NCI-H1436 (cell line): ENCODE results near the gene DHX16.
A peak's percentile ranks its signal among the peaks of the same experiment; 100 is the strongest.
"Not testable (repeated sequence)": the region's sequence is repeated elsewhere in the genome, so short reads cannot be mapped to it uniquely, and the experiment has no call there.

Experiments
- DNase-seq: peaks from one replicate; lab custom pipeline; 2025; lab: John Stamatoyannopoulos, UW

DHX16 gene

GRCh38 chr6:30672445-30673253, at the start of gene DHX16:
Gene DHX16 (minus strand): TSS chr6:30673006. CDS start chr6:30672841, 165 bp downstream.
- peak; percentile 91 for DNase-seq

DNA sequence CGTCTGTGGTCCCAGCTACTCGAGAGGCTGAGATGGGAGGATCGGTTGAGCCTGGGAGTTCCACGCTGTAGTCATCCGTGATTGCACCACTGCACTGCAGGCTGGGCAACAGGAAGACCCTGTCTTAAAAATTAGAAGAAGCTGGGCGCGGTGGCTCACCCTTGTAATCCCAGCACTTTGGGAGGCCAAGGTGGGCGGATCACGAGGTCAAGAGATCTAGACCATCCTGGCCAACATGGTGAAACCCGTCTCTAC, 49.1 kb upstream of the DHX16 start:
- not testable (repeated sequence) for DNase-seq

DNA sequence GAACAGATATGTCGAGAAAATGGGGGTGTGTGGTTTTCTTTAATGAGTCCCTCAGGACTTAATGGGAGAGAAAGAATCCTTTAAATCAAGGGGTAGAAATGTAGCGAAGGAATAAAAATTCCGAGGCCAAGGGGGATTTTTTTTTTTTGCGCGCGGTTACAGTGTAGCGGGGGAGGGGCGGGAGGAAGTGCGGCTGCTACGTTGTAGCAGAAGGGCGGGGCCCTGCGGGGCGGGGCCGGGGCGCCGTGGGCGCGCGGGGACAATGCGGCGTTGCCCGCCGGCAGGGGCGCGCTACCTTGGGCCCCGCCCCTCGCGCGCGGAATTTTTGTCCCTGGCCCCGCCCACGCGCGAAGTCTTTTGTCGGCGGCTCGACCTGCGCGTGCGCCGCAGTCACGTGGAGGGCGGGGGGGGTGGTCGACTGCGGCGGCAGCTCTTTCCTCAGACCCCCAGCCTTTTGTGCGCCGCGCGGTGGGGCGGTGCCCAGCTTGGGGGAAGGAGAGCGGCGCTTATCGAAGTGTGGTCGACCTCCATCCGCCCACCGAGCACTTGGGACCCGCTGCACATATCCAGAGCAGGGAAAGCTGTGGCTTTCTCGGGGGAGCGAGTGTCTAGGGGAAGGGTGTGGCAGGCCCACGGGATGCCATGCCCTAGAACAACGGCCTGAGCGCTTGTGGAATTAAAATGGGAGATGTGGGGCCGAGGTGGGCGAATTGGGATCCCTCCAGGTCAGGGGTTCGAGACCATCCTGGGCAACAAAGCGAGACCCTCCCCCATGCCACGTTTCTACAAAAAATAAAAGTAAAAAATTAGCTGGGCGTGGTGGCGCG, 48.6 kb upstream of the DHX16 start:
- DNase-seq, result peak; percentile 94

GRCh38 chr6:30720738-30721197, 48.0 kb upstream of the DHX16 start:
- peak; percentile 62 for DNase-seq

DNA sequence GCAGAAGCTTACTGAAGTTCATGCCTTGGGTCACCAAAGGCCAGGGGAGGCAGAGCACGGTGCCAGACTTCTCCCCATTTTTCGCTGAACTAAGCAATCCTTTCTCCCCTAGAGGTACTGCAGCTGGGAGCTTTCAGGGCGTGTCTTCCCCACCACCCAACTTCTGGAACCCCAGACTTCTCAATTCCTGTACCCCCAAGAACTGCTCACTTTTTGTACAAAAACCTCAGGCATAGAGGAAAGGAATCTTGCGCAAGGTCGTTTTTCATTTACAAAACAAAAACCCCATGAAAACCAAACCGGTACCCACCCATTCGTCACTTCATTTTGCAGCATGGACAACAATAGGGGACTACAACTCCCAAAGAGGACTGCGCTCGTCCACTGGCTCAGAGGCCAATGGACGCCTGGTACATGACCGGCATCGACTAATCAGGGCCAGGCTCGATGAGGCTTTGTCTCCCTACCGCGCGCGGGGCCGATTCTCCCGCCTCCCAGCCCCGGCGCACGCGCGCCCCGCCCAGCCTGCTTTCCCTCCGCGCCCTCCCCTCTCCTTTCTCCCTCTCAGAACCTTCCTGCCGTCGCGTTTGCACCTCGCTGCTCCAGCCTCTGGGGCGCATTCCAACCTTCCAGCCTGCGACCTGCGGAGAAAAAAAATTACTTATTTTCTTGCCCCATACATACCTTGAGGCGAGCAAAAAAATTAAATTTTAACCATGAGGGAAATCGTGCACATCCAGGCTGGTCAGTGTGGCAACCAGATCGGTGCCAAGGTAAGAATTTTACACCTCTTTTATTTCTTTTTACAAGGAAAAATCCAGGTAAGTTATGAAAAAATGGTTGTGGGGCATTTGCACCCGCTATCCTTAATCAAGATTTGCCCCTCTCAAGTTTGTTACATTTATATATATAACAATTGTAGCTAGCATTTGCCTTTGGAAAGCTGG, 47.3 kb upstream of the DHX16 start, which contains the start of gene TUBB:
TSS of gene TUBB (plus strand) at position 562 of the 947 bp plus-strand sequence. CDS start at position 717, 155 bp downstream.
- DNase-seq, result peak; percentile 96

DNA sequence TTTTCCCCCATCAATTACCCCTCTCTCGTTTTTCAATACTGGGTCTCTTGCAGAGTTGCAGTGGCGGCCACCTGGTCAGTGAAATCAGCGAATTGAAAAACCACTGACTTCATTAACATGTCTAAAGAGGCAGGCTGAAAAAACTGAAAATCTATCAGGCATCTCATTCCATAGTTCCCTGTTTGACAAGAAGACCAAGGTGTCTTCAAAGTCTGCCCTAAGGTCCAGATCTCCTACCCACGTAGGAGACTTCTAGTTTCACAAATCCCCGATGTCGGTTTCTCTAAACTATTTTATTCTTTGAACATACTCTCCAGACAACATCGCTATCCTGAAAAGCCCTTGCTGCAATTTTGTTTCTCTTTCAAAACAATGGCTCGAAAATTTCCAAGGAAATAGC, 46.5 kb upstream of the DHX16 start:
- no peak for DNase-seq

DNA sequence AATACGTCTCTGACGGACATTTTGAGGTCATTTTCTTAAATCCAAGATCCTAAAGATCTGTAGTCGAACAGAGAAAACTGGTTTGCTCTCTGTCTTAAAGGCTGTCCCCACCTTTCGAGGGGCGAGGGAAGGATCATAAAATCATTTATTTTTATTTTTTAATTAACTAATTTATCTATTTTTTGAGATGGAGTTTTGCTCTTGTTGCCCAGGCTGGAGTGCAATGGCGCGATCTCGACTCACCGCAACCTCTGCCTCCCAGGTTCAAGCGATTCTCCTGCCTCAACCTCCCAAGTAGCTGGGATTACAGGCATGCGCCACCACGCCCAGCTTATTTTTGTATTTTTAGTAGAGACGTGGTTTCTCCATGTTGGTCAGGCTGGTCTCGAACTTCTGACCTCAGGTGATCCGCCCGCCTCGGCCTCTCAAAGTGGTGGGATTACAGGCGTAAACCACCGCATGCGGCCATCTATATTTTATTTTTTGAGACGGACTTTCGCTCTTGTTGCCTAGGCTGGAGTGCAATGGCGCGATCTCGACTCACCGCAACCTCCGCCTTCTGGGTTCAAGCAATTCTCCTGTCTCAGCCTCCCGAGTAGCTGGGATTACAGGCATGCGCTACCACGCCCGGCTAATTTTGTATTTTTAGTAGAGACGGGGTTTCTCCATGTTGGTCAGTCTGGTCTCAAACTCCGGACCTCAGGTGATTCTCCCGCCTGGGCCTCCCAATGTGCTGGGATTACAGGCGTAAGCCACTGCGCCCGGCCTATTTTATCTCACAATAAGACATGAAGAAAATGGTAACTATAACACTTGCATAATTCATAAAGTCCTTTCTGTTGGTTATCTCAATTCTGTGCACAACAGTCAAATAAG, 45.3 kb upstream of the DHX16 start:
- DNase-seq, result not testable (repeated sequence)

DNA sequence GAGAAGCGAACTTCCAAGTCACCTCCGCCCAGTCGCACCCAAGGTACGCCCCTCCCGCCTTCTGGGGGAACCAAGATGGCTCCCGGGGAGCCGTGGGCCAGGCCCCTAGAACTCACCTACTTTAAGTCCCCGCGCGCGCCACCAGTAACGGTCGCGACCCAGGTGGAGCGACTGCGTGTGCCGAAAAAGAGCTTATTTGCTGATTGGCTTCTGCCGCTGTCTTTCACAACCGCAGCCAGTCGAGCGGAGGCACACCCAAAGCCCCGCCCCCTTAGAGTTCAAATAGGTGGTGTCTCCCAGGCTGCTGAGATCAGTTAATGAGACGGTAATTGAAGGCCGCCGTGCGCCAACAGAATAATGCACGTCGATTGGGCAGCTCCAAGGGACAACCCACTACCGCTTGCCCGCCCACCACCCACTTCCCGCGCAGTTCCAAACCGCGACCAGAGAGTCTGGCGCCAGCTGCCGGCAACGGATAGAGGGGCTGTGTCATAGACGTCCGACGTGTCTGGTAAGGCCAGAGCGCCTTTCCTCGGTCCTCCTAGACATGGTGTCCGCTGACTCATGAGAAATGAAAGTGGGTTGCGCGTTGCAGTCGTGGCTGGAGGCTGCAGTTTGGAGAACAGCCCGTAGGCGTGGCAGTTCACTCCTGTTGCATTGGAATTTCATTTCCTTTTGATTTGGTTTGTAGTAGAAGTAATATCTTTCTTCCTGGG, 44.5 kb upstream of the DHX16 start, which contains the start of gene MDC1:
TSS of gene MDC1 (minus strand) at position 153 of the 716 bp plus-strand sequence. CDS start 2,106 bp downstream, outside the sequence.
- peak; percentile 99 for DNase-seq

- no peak for DNase-seq
Observed at GRCh38 chr6:30716879-30717128, 44.0 kb upstream of the DHX16 start.

GRCh38 chr6:30714263-30714662, 41.5 kb upstream of the DHX16 start:
- DNase-seq, result no peak

GRCh38 chr6:30712441-30712945, 39.7 kb upstream of the DHX16 start:
- DNase-seq, result no peak

DNA sequence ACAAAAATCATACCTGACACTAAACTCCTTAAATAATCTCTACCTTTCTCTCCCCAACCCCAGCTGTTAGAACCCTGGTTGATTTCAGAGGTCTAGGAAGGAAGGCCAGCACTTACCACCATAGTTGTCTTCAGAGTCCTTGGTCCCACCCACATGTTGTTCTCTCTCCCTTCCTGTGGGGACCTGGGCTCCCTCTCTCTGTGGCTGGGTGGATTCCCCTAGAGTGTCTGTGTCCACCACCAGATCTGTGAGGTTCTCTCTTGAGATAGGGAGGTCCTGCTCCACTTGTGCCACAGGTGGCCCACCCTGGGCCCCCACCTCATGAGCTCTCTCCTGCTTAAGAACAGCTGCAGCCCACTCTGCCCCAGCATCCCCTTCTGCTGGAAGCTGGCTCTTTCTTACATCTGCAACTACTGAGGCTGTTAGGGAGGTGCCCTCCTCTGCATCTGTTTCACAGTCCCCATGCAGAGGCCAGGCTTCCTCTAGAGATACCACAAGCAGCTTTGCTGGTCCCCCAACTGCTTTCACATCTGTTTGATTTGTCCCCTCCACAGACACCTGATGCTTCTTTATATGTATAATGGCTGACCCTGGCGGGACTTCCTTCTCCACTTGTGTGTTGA, 39.1 kb upstream of the DHX16 start:
- DNase-seq, result no peak

- DNase-seq, result no peak
Observed at GRCh38 chr6:30709101-30709868, 36.5 kb upstream of the DHX16 start.

GRCh38 chr6:30707281-30707850, 34.6 kb upstream of the DHX16 start:
- no peak for DNase-seq

- DNase-seq, result no peak
Observed at GRCh38 chr6:30705620-30706019, 32.8 kb upstream of the DHX16 start.

DNA sequence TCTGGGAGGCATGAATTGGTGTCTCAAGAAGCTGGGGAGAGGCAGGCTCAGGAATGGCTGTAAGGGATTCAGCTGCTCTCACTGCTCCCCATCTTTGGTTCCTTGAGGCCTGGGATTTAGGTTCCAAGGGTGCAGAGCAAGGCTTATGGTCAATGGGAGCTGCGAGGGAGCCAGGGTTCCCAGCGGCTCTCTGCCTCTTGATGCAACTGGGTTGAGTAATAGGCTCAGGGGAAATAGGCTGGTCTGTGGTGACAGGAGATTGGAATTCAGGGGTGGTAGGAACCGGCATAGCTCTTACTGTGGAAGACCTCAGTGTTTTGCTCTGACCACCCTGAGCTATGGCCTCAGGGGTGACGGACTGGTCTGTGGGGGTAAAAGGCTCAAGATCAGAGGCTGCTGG, 31.0 kb upstream of the DHX16 start:
- no peak for DNase-seq

- DNase-seq, result no peak
Observed at GRCh38 chr6:30703011-30703410, 30.2 kb upstream of the DHX16 start.

GRCh38 chr6:30700340-30700739, 27.5 kb upstream of the DHX16 start:
- no peak for DNase-seq

DNA sequence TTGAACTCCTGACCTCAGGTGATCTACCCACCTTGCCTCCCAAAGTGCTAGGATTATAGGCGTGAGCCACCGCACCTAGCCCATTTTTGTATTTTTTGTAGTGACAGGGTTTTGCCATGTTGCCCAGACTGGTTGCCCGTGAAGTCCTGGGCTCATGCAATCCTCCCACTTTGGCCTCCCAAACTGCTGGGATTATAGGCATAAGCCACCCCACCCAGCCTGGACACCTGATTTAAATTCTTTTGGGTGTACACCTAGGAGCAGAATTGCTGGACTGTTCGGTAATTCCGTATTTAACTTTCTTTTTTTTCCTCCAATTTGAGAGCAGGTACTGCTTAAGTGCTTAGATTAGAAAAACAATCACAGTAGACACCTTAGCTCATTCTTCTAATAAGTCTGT, 23.6 kb upstream of the DHX16 start:
- DNase-seq, result no peak
